GM13977 (cell line): ENCODE results near the gene KITLG.

Experiments used
- DNase-seq: peaks from one replicate; pipeline ENCODE4 v3.0.0; 2012; ENCODE audit warnings: low spot score
- in situ Hi-C: fragments of 300-500 bp; cut with MboI; formaldehyde crosslinking; loops from one replicate; pipeline ENCODE4 v1.12.0; 2022; ENCODE audit warnings: low sequenced_read_pairs, low pct_unique_long_range_greater_than_20kb, mixed read lengths, inconsistent platforms; ENCODE audit not compliant: unreplicated experiment
- TF ChIP-seq, protein P1 (sequence below): IDR thresholded peaks from 2 replicates; pipeline ENCODE4 v1.5.1; 2012; ENCODE audit warnings: mild to moderate bottlenecking, control low read depth; ENCODE audit not compliant: insufficient read depth; ENCODE audit errors: extremely low read depth, missing control alignments

The KITLG gene

DNA sequence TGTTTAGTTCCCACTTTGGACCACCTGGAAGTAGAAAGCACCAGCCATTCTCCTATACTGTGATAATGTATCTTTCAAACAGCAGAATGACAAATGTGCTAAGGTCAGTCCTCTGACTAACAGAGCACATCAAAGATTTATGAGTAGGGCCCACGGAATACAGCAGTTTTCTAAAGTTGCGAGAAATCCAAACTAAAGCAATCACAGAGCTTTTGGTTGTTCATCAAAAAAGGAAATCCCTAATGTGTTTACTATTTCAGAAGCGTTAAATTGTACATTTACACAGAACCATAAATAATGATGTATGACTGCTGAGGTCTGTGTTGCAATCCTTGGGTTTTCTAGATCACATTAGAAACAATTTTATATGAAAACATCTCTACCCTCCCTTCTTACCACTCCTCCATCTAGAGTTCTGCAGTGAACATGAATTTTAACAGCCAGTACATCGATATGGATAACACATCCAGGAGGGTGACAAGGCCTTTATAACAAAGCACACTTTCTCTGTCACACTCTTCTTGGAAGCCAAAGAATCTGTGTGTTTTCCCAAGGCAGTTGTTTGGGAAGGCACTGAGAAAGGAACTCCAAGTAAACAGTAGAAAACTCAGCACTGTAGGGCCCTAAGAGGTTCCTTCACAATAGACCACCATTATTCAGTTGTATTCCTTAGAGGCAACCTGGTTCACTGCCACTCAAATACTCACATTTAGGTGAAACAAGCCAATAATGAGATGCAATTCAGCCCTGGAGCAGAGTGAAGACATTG, 7.3 kb downstream of the KITLG start:
- TF ChIP-seq, protein P1, sequence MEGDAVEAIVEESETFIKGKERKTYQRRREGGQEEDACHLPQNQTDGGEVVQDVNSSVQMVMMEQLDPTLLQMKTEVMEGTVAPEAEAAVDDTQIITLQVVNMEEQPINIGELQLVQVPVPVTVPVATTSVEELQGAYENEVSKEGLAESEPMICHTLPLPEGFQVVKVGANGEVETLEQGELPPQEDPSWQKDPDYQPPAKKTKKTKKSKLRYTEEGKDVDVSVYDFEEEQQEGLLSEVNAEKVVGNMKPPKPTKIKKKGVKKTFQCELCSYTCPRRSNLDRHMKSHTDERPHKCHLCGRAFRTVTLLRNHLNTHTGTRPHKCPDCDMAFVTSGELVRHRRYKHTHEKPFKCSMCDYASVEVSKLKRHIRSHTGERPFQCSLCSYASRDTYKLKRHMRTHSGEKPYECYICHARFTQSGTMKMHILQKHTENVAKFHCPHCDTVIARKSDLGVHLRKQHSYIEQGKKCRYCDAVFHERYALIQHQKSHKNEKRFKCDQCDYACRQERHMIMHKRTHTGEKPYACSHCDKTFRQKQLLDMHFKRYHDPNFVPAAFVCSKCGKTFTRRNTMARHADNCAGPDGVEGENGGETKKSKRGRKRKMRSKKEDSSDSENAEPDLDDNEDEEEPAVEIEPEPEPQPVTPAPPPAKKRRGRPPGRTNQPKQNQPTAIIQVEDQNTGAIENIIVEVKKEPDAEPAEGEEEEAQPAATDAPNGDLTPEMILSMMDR: no peak
- in situ Hi-C loops: no loop called here
- DNase-seq: no peak

- in situ Hi-C loops: no loop called here
- no peak for DNase-seq
- TF ChIP-seq, protein P1: no peak
These were observed 8.7 kb downstream of the KITLG start for GRCh38 chr12:88571543-88571942.

DNA sequence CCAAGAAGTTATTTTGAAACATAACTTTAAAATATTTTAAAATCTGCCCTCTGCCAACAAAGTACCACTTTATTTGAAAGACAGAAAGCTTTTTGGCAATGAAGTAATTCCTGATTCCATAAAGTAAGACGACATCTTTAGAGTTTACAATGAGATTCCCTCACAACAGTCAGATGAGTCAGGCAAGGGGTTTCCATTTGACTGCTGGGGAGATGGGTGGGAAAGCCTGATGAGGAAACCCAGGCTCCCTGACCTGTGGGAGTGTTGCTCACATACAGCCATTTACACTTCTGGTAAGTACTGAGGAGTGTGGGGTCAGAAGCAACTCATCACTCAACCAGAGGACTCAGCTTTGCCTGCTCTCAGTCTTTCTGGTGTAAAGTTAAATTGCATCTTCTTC, 10.2 kb downstream of the KITLG start:
- TF ChIP-seq, protein P1: no peak
- DNase-seq: no peak
- in situ Hi-C loops: no loop called here

- TF ChIP-seq, protein P1: no peak
- DNase-seq: no peak
- in situ Hi-C loops: no loop called here
These were observed 13.8 kb downstream of the KITLG start for GRCh38 chr12:88566430-88566829.

DNA sequence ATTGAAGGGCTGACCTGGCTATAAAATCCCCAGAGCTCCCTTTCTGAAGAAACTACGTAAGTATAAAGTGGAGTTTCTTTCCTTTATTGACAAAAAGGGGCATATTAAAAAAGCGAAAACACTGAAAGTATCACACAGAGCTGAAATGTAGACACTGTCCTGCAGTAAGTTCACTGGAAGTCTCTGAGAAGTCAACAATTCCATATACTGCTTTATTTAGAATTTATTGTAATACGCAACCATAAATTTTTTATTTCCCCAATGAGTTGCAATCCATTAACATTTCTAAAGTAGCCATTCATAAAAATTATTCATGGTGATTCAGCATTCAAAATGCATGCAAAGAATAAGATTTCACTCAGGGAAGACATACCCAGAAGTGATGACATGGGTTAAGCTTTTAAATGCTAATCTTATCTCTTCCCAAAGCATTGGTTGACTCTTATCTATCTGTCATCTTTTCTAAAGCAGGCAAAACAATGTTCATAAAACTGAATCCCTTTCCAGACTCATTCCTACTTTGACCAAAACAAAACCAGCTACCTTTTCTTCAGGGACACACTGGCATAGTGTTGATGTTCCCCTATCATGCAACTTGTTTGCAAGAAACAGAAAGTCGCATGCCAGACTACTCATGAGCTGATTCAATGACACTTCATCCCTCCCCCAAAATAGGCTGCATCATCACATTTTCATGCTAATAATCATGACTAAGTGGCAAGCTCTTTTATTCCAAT, 17.3 kb downstream of the KITLG start:
- in situ Hi-C loops: no loop called here
- no peak for DNase-seq
- TF ChIP-seq, protein P1: no peak

- in situ Hi-C loops: no loop called here
- DNase-seq: no peak
These were observed 18.1 kb downstream of the KITLG start for GRCh38 chr12:88562151-88562550.

More at GRCh38 chr12:88562151-88562550, 18.1 kb downstream of the KITLG start:
- TF ChIP-seq, protein P1: no peak
